Heart left ventricle (tissue), 13 donors: ENCODE data around the gene IFNA1.

Experiments
- CTCF ChIP-seq, 12 donors: fragments of 200-600 bp; sonication (generic) in 4 of 12; IDR thresholded peaks; one replicate each; pipeline versions ENCODE4 v1.5.0 to v1.8.0; 2018 to 2022; ENCODE audit warnings: antibody characterized with exemption in 12 of 12, mild to moderate bottlenecking in 5 of 12
- POLR2A ChIP-seq, 2 donors: fragments of 450-650 bp; IDR thresholded peaks; one replicate each; pipeline ENCODE4 v1.6.1; 2017; ENCODE audit warnings: antibody characterized with exemption in 2 of 2, mild to moderate bottlenecking in 2 of 2, moderate library complexity in 2 of 2
- donor health status: ischemic (EF 13 %, LVEDD 7.1; RV severe dilation, severe dysfunction).
- donor health status: DM: no; HTN: yes; CAD: no.
- donor health status: DM: no; HTN: no; CAD: no.
- donor health status: ischemic (EF 25% LVEDD 6.9; RV normal size, moderate dysfunction).
- donor health status: ischemic (EF 25% LVEDD 5.7; RV mildly dilated, moderate dysfunction).
- donor health status: ischemic (EF 35%, LVEDD 5.7; RV mildly dilated, moderate dysfunction).
- donor health status: nonischemic (EF 11% LVEDD 7.7; RV severe dilation, severe dysfunction).
- donor health status: DM: yes; HTN: yes; CAD: no.
- donor health status: PGD.
- donor health status: ischemic (EF 29% LVEDD 5.4; RV normal size, mild dysfunction).
- donor health status: nonischemic (EF 23%, LVEDD 6.1; RV moderate dilation, normal function).

- no peak for TF ChIP-seq CTCF (IDR thresholded peaks at IDR 0.05)
- TF ChIP-seq POLR2A (IDR thresholded peaks at IDR 0.05): no peak
These were observed 41.2 kb upstream of the IFNA1 start for GRCh38 chr9:21398955-21399489.
